HCT116 (cell line): ENCODE data around the gene MOK. TPM values are rescaled to one million over a fixed set of nuclear protein-coding genes. Genes with fewer than 3 reads are reported as not detected.
A peak's percentile ranks its signal among the peaks of the same experiment; 100 is the strongest.

Experiments
- ATAC-seq: fragments of 200-7000 bp; cut with Tn5 transposase; 2 replicates; pipeline ENCODE4 v1.9.1; 2020; ENCODE audit warnings: mild to moderate bottlenecking, moderate library complexity
- BruUV-seq: library from RNA; stranded (reverse); fragments of 400-500 nt; replicated peaks from 2 replicates; lab custom pipeline; 2021; lab: Mats Ljungman, UMichigan
- CTCF ChIA-PET: fragments of 300-600 bp; sonication (Branson Sonifier 250); formaldehyde crosslinking; loops from one replicate; lab custom pipeline; 2021; ENCODE audit warnings: antibody characterized with exemption; lab: Charles Lee
- POLR2A ChIA-PET: fragments of 300-600, 350-600 bp; sonication (Branson Sonifier 250); formaldehyde crosslinking; loops from one replicate; lab custom pipeline; 2021; ENCODE audit warnings: antibody characterized with exemption; lab: Charles Lee
- RAD21 ChIA-PET, 2 experiments: fragments of 300-600 bp; sonication (Branson Sonifier 250); formaldehyde crosslinking; loops; one replicate each; lab custom pipeline; 2023; ENCODE audit warnings: low total read pairs in 2 of 2; ENCODE audit not compliant: uncharacterized antibody in 2 of 2, unreplicated experiment in 2 of 2, low non-redundant PET in 1 of 2; lab: Charles Lee
- DNase-seq: peaks from one replicate; pipeline ENCODE4 v3.0.0-alpha.2; 2010; ENCODE audit warnings: low read depth, low spot score
- H2AFZ ChIP-seq: fragments of 200-600 bp; shearing (Covaris generic), sonication (generic); 2 replicates; pipeline ENCODE4 v1.6.1; 2017; ENCODE audit warnings: low read depth, mixed run types, mixed read lengths, antibody characterized with exemption, low read length; ENCODE audit not compliant: poor library complexity, severe bottlenecking
- H3K27ac ChIP-seq: 2 replicates; pipeline ENCODE4 v1.5.1; 2012; ENCODE audit warnings: low read depth, low read length
- H3K27me3 ChIP-seq: fragments of 200-600 bp; sonication (generic); 2 replicates; pipeline ENCODE4 v1.6.1; 2016; ENCODE audit warnings: mixed run types, low read length, mixed read lengths; ENCODE audit not compliant: insufficient read depth
- H3K36me3 ChIP-seq, 2 experiments: fragments of 200-500 bp in 1 of 2; fragments of 200-600 bp in 1 of 2; sonication (Bioruptor generic) in 1 of 2; sonication (generic) in 1 of 2; 2 replicates each; pipeline versions ENCODE4 v1.5.1 to v1.6.1; 2014 to 2016; ENCODE audit warnings: low read length in 2 of 2, inconsistent platforms in 1 of 2, mixed read lengths in 1 of 2, mixed run types in 1 of 2; ENCODE audit not compliant: insufficient read depth in 2 of 2, control insufficient read depth in 1 of 2
- H3K4me1 ChIP-seq, 2 experiments: fragments of 200-600 bp in 1 of 2; sonication (generic) in 1 of 2; 2 replicates each; pipeline versions ENCODE4 v1.5.1 to v1.6.1; 2012 to 2017; ENCODE audit warnings: low read length in 2 of 2, inconsistent platforms in 1 of 2, mild to moderate bottlenecking in 1 of 2, mixed read lengths in 1 of 2, mixed run types in 1 of 2, moderate library complexity in 1 of 2; ENCODE audit not compliant: insufficient read depth in 2 of 2, control insufficient read depth in 1 of 2
- H3K4me2 ChIP-seq: fragments of 200-600 bp; sonication (generic); 2 replicates; pipeline ENCODE4 v1.6.1; 2017; ENCODE audit warnings: mixed run types, low read length, mixed read lengths
- H3K4me3 ChIP-seq, 2 experiments: fragments of 200-600 bp in 1 of 2; sonication (generic) in 1 of 2; replicated peaks in 1 of 2; 2 replicates each; pipeline ENCODE4 v1.5.1; 2011 to 2016; ENCODE audit warnings: low read length in 2 of 2, control low read depth in 1 of 2, low read depth in 1 of 2, mild to moderate bottlenecking in 1 of 2, mixed read lengths in 1 of 2, mixed run types in 1 of 2
- H3K79me2 ChIP-seq: fragments of 200-600 bp; sonication (generic); 2 replicates; pipeline ENCODE4 v1.6.1; 2017; ENCODE audit warnings: mild to moderate bottlenecking, mixed run types, low read length, moderate library complexity, mixed read lengths; ENCODE audit not compliant: insufficient read depth
- H3K9ac ChIP-seq: fragments of 200-600 bp; sonication (generic); 2 replicates; pipeline ENCODE4 v1.6.1; 2016; ENCODE audit warnings: low read length, mixed read lengths
- H3K9me2 ChIP-seq: fragments of 200-600 bp; sonication (generic), shearing (Covaris generic); 2 replicates; pipeline ENCODE4 v1.6.1; 2017; ENCODE audit warnings: mixed run types, mild to moderate bottlenecking, moderate library complexity; ENCODE audit not compliant: insufficient read depth
- H3K9me3 ChIP-seq, 2 experiments: fragments of 200-500 bp in 1 of 2; fragments of 200-600 bp in 1 of 2; sonication (Bioruptor generic) in 1 of 2; sonication (generic) in 1 of 2; 2 replicates each; pipeline ENCODE4 v1.6.1; 2014 to 2017; ENCODE audit warnings: low read length in 2 of 2, mixed read lengths in 2 of 2, inconsistent platforms in 1 of 2, low read depth in 1 of 2, mild to moderate bottlenecking in 1 of 2, mixed run types in 1 of 2, moderate library complexity in 1 of 2; ENCODE audit not compliant: control insufficient read depth in 1 of 2, insufficient read depth in 1 of 2
- H4K20me1 ChIP-seq: fragments of 200-600 bp; sonication (generic), shearing (Covaris generic); 2 replicates; pipeline ENCODE4 v1.6.1; 2017; ENCODE audit warnings: mixed run types, mild to moderate bottlenecking, moderate library complexity; ENCODE audit not compliant: insufficient read depth
- CBX3 ChIP-seq: IDR thresholded peaks from 2 replicates; pipeline ENCODE4 v1.6.1; 2012; ENCODE audit warnings: low read depth
- CEBPB ChIP-seq: IDR thresholded peaks from 2 replicates; pipeline ENCODE4 v1.6.1; 2012; ENCODE audit warnings: low read depth
- ELF1 ChIP-seq: IDR thresholded peaks from 2 replicates; pipeline ENCODE4 v1.6.1; 2012; ENCODE audit warnings: low read depth, borderline replicate concordance
- EZH2 ChIP-seq: fragments of 200-600 bp; sonication (generic); IDR thresholded peaks from 2 replicates; pipeline ENCODE4 v1.6.1; 2017; ENCODE audit warnings: antibody characterized with exemption, mixed run types
- FOSL1 ChIP-seq: IDR thresholded peaks from 2 replicates; pipeline ENCODE4 v1.6.1; 2012; ENCODE audit warnings: low read depth
- JUND ChIP-seq: IDR thresholded peaks from 2 replicates; pipeline ENCODE4 v1.6.1; 2012
- MAX ChIP-seq: IDR thresholded peaks from 2 replicates; pipeline ENCODE4 v1.6.1; 2012
- POLR2A ChIP-seq: IDR thresholded peaks from 2 replicates; pipeline ENCODE4 v1.7.0; 2011; ENCODE audit warnings: borderline replicate concordance; ENCODE audit not compliant: insufficient read depth, insufficient read length; ENCODE audit errors: extremely low read depth
- POLR2AphosphoS5 ChIP-seq: IDR thresholded peaks from 2 replicates; pipeline ENCODE4 v1.6.1; 2011; ENCODE audit warnings: mild to moderate bottlenecking, low read depth, low read length, moderate library complexity
- RAD21 ChIP-seq: IDR thresholded peaks from 2 replicates; pipeline ENCODE4 v1.6.1; 2012; ENCODE audit warnings: low read depth, mild to moderate bottlenecking
- SIN3A ChIP-seq: IDR thresholded peaks from 2 replicates; pipeline ENCODE4 v1.6.1; 2012; ENCODE audit warnings: low read depth
- SRF ChIP-seq: IDR thresholded peaks from 2 replicates; pipeline ENCODE4 v1.6.1; 2012; ENCODE audit warnings: low read depth
- TCF7L2 ChIP-seq: IDR thresholded peaks from 2 replicates; pipeline ENCODE4 v1.7.0; 2011; ENCODE audit warnings: borderline replicate concordance, inconsistent platforms; ENCODE audit not compliant: insufficient read depth, insufficient read length; ENCODE audit errors: extremely low read depth
- YY1 ChIP-seq: IDR thresholded peaks from 2 replicates; pipeline ENCODE4 v1.6.1; 2011; ENCODE audit warnings: low read length, low read depth, moderate library complexity, mild to moderate bottlenecking; ENCODE audit not compliant: insufficient replicate concordance; ENCODE audit errors: extremely low read depth
- ZFX ChIP-seq: fragments of 450-650 bp; IDR thresholded peaks from 2 replicates; pipeline ENCODE4 v1.6.1; 2017
- intact Hi-C: fragments of 100-400 bp; cut with micrococcal nuclease; formaldehyde crosslinking; loops from 2 replicates; pipeline ENCODE4 v1.10.0; 2022
- total RNA-seq: library from RNA; stranded (reverse); gene quantifications from one replicate; pipeline ENCODE4 v1.2.1, GENCODE V29; 2021; ENCODE audit not compliant: unreplicated experiment
- TF ChIP-seq, protein P1 (sequence below): IDR thresholded peaks from 2 replicates; pipeline ENCODE4 v1.6.1; 2011; ENCODE audit warnings: mild to moderate bottlenecking, low read length, moderate library complexity; ENCODE audit not compliant: insufficient replicate concordance; ENCODE audit errors: extremely low read depth
- TF ChIP-seq, protein P2 (sequence below), 3 experiments: fragments of 200-600 bp in 1 of 3; sonication (generic) in 1 of 3; IDR thresholded peaks in 2 of 3; conservative IDR thresholded peaks in 1 of 3; 2 replicates each; pipeline ENCODE4 v1.5.1; 2012 to 2017; ENCODE audit warnings: low read depth in 2 of 3, low read length in 2 of 3, antibody characterized with exemption in 1 of 3, borderline replicate concordance in 1 of 3, control low read depth in 1 of 3, mild to moderate bottlenecking in 1 of 3, mixed read lengths in 1 of 3, mixed run types in 1 of 3, moderate library complexity in 1 of 3; ENCODE audit not compliant: insufficient read depth in 1 of 3
- TF ChIP-seq, protein P3 (sequence below): IDR thresholded peaks from 2 replicates; pipeline ENCODE4 v1.6.1; 2012; ENCODE audit warnings: low read depth
- TF ChIP-seq, protein P4 (sequence below): IDR thresholded peaks from 2 replicates; pipeline ENCODE4 v1.6.1; 2012

MOK gene
- total RNA-seq, 1 experiment from 2014 or later: 9.4 TPM

DNA sequence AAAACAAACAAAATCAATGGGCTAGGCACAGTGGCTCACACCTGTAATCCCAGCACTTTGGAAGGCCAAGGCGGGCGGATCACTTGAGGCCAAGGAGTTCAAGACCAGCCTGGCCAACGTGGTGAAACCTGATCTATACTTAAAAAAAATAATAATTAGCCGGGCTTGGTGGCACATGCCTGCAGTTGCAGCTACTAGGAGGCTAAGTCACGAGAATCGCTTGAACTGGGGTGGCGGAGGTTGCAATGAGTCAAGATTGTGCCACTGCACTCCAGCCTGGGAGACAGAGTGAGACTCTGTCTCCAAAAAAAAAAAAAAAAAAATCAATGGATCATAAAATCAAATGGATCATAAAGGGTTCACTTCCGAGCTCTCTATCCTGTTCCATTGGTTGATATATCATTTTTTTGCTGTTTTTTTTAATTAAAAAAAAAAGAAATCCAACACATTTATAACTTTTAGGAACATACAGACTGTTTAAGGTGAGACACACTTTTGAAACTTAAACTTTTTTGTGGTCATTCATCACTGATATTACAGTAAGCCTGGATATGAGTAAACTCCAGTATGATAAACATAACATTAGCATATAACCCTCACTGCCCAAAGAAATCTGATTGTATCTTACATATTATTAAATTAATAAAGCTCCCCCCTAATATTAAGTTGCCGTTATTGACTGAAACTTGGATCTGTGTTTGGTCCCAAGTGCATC lies 22.1 kb downstream of the MOK start:
- Histone ChIP-seq H3K4me3 (no peak overlapping the region), H3K79me2 (no peaks in the 10 kb centered on the region), H3K4me1 (peaks cover 30 to 54% of the 10 kb centered on the region in 2 experiments), H3K9ac (no peak overlapping the region), H3K9me2 (no peaks in the 10 kb centered on the region), H3K36me3 (no peaks in the 10 kb centered on the region), H2AFZ (no peak overlapping the region), H3K27me3 (no peaks in the 10 kb centered on the region), H4K20me1 (no peaks in the 10 kb centered on the region), H3K27ac (no peak overlapping the region), H3K9me3 (no peaks in the 10 kb centered on the region), H3K4me2 (peak overlapping the region; percentile 24; the same call in 1 of the 2 replicates)
- TF ChIP-seq POLR2AphosphoS5 (no peak), FOSL1 (no peak), ZFX (no peak), POLR2A (no peak), MAX (no peak), CEBPB (no peak), SIN3A (no peak), YY1 (no peak), JUND (no peak), ELF1 (no peak), SRF (no peak), CBX3 (no peak), EZH2 (no peak), RAD21 (no peak), TCF7L2 (no peak)
- TF ChIP-seq, protein P1, sequence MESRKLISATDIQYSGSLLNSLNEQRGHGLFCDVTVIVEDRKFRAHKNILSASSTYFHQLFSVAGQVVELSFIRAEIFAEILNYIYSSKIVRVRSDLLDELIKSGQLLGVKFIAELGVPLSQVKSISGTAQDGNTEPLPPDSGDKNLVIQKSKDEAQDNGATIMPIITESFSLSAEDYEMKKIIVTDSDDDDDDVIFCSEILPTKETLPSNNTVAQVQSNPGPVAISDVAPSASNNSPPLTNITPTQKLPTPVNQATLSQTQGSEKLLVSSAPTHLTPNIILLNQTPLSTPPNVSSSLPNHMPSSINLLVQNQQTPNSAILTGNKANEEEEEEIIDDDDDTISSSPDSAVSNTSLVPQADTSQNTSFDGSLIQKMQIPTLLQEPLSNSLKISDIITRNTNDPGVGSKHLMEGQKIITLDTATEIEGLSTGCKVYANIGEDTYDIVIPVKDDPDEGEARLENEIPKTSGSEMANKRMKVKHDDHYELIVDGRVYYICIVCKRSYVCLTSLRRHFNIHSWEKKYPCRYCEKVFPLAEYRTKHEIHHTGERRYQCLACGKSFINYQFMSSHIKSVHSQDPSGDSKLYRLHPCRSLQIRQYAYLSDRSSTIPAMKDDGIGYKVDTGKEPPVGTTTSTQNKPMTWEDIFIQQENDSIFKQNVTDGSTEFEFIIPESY: no peak
- TF ChIP-seq, protein P2, sequence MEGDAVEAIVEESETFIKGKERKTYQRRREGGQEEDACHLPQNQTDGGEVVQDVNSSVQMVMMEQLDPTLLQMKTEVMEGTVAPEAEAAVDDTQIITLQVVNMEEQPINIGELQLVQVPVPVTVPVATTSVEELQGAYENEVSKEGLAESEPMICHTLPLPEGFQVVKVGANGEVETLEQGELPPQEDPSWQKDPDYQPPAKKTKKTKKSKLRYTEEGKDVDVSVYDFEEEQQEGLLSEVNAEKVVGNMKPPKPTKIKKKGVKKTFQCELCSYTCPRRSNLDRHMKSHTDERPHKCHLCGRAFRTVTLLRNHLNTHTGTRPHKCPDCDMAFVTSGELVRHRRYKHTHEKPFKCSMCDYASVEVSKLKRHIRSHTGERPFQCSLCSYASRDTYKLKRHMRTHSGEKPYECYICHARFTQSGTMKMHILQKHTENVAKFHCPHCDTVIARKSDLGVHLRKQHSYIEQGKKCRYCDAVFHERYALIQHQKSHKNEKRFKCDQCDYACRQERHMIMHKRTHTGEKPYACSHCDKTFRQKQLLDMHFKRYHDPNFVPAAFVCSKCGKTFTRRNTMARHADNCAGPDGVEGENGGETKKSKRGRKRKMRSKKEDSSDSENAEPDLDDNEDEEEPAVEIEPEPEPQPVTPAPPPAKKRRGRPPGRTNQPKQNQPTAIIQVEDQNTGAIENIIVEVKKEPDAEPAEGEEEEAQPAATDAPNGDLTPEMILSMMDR (IDR thresholded peaks at IDR 0.05 in 2 of 3, conservative IDR thresholded peaks at IDR 0.05 in 1 of 3; ENCODE audit: borderline replicate concordance in 1 of 3, insufficient read depth in 1 of 3, low read depth in 2 of 3, low read length in 2 of 3): no peak
- TF ChIP-seq, protein P3, sequence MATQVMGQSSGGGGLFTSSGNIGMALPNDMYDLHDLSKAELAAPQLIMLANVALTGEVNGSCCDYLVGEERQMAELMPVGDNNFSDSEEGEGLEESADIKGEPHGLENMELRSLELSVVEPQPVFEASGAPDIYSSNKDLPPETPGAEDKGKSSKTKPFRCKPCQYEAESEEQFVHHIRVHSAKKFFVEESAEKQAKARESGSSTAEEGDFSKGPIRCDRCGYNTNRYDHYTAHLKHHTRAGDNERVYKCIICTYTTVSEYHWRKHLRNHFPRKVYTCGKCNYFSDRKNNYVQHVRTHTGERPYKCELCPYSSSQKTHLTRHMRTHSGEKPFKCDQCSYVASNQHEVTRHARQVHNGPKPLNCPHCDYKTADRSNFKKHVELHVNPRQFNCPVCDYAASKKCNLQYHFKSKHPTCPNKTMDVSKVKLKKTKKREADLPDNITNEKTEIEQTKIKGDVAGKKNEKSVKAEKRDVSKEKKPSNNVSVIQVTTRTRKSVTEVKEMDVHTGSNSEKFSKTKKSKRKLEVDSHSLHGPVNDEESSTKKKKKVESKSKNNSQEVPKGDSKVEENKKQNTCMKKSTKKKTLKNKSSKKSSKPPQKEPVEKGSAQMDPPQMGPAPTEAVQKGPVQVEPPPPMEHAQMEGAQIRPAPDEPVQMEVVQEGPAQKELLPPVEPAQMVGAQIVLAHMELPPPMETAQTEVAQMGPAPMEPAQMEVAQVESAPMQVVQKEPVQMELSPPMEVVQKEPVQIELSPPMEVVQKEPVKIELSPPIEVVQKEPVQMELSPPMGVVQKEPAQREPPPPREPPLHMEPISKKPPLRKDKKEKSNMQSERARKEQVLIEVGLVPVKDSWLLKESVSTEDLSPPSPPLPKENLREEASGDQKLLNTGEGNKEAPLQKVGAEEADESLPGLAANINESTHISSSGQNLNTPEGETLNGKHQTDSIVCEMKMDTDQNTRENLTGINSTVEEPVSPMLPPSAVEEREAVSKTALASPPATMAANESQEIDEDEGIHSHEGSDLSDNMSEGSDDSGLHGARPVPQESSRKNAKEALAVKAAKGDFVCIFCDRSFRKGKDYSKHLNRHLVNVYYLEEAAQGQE: no peak
- TF ChIP-seq, protein P4, sequence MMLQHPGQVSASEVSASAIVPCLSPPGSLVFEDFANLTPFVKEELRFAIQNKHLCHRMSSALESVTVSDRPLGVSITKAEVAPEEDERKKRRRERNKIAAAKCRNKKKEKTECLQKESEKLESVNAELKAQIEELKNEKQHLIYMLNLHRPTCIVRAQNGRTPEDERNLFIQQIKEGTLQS: no peak
- POLR2A ChIA-PET: interaction anchor here (1.1 to 1.3 kb wide), 2 partner anchors 18 to 22 kb away, joined by 3 to 4 read pairs; partner anchors contain the start of gene MOK
- intact Hi-C loops: no loop called here
- CTCF ChIA-PET: no interaction called here
- no peak for ATAC-seq
- RAD21 ChIA-PET: interaction anchor here in 1 of 2 experiments (0.7 kb wide), 1 partner anchor 162 kb away, joined by 3 read pairs; no protein-coding TSS in a partner anchor
- no TSS peak for BruUV-seq
- DNase-seq: no peak
